HL-60 (cell line): ENCODE measurements around the gene MACF1.

Experiments
- CTCF ChIP-seq: IDR thresholded peaks from one replicate; pipeline ENCODE4 v1.5.1; 2011; ENCODE audit warnings: low read length, control low read depth, inconsistent platforms; ENCODE audit not compliant: insufficient read depth
- GABPA ChIP-seq: IDR thresholded peaks from 2 replicates; pipeline ENCODE4 v1.6.1; 2012; ENCODE audit warnings: low read depth
- POLR2AphosphoS5 ChIP-seq: IDR thresholded peaks from 2 replicates; pipeline ENCODE4 v1.6.1; 2012; ENCODE audit warnings: low read depth
- REST ChIP-seq: IDR thresholded peaks from 2 replicates; pipeline ENCODE4 v1.6.1; 2012; ENCODE audit warnings: low read depth; ENCODE audit not compliant: insufficient replicate concordance

- TF ChIP-seq CTCF: no peak
- no peak for TF ChIP-seq GABPA
- no peak for TF ChIP-seq REST
- no peak for TF ChIP-seq POLR2AphosphoS5
Observed at GRCh38 chr1:39497585-39497984, 293.1 kb downstream of the MACF1 start.
